Mesendoderm (in vitro differentiated cells): ENCODE results near the gene ATAT1.

Experiments used
- DNase-seq: peaks from one replicate; pipeline ENCODE4 v3.0.0; 2013
- H2AK5ac ChIP-seq: 2 replicates; pipeline ENCODE4 v1.6.1; 2013; ENCODE audit warnings: low read length, inconsistent platforms
- H2BK120ac ChIP-seq: 2 replicates; pipeline ENCODE4 v1.6.1; 2013; ENCODE audit warnings: low read depth, mild to moderate bottlenecking, low read length, moderate library complexity, mixed read lengths
- H2BK15ac ChIP-seq: replicated peaks from 2 replicates; pipeline ENCODE4 v1.6.1; 2013; ENCODE audit warnings: low read depth, mild to moderate bottlenecking, moderate library complexity
- H2BK5ac ChIP-seq: 2 replicates; pipeline ENCODE4 v1.6.1; 2013; ENCODE audit warnings: low read length, inconsistent platforms
- H3K18ac ChIP-seq: 2 replicates; pipeline ENCODE4 v1.6.1; 2013; ENCODE audit warnings: mild to moderate bottlenecking, low read length, mixed read lengths
- H3K23ac ChIP-seq: one replicate; pipeline ENCODE4 v1.6.1; 2013; ENCODE audit warnings: low read length
- H3K27ac ChIP-seq: 2 replicates; pipeline ENCODE4 v1.5.1; 2013; ENCODE audit warnings: low read depth, mild to moderate bottlenecking, inconsistent platforms, low read length, moderate library complexity
- H3K27me3 ChIP-seq: 2 replicates; pipeline ENCODE4 v1.6.1; 2013; ENCODE audit warnings: low read length, control low read depth, mild to moderate bottlenecking, inconsistent platforms; ENCODE audit not compliant: insufficient read depth, poor library complexity
- H3K36me3 ChIP-seq: 2 replicates; pipeline ENCODE4 v1.6.1; 2013; ENCODE audit warnings: low read length, inconsistent platforms; ENCODE audit not compliant: control insufficient read depth, insufficient read depth
- H3K4ac ChIP-seq: one replicate; pipeline ENCODE4 v1.6.1; 2013; ENCODE audit warnings: low read depth, mild to moderate bottlenecking, low read length, moderate library complexity
- H3K4me1 ChIP-seq: 2 replicates; pipeline ENCODE4 v1.6.1; 2013; ENCODE audit warnings: low read depth, low read length, inconsistent platforms; ENCODE audit not compliant: control insufficient read depth
- H3K4me2 ChIP-seq: 2 replicates; pipeline ENCODE4 v1.6.1; 2013; ENCODE audit warnings: low read length
- H3K4me3 ChIP-seq: 2 replicates; pipeline ENCODE4 v1.5.1; 2013; ENCODE audit warnings: mild to moderate bottlenecking, low read length
- H3K56ac ChIP-seq: one replicate; pipeline ENCODE4 v1.6.1; 2013; ENCODE audit warnings: low read length
- H3K79me1 ChIP-seq: 2 replicates; pipeline ENCODE4 v1.6.1; 2013; ENCODE audit warnings: low read length, inconsistent platforms
- H3K79me2 ChIP-seq: 2 replicates; pipeline ENCODE4 v1.6.1; 2013; ENCODE audit warnings: mild to moderate bottlenecking, low read length; ENCODE audit not compliant: control insufficient read depth, insufficient read depth
- H3K9ac ChIP-seq: 2 replicates; pipeline ENCODE4 v1.6.1; 2013; ENCODE audit warnings: low read length, inconsistent platforms
- H4K5ac ChIP-seq: one replicate; pipeline ENCODE4 v1.6.1; 2013; ENCODE audit warnings: low read length
- H4K8ac ChIP-seq: one replicate; pipeline ENCODE4 v1.6.1; 2013; ENCODE audit warnings: low read depth, mild to moderate bottlenecking, control low read depth, low read length, moderate library complexity
- WGBS: extraction: QIAGEN DNeasy Blood & Tissue Kit; methylation state at CpG from one replicate; pipeline ENCODE4 v1.1.7; 2013; ENCODE audit warnings: low lambda C conversion rate, missing lambda C conversion rate; ENCODE audit not compliant: insufficient coverage; ENCODE audit errors: extremely low coverage; 5-methylcytosine and 5-hydroxymethylcytosine counted together

ATAT1 gene

DNA sequence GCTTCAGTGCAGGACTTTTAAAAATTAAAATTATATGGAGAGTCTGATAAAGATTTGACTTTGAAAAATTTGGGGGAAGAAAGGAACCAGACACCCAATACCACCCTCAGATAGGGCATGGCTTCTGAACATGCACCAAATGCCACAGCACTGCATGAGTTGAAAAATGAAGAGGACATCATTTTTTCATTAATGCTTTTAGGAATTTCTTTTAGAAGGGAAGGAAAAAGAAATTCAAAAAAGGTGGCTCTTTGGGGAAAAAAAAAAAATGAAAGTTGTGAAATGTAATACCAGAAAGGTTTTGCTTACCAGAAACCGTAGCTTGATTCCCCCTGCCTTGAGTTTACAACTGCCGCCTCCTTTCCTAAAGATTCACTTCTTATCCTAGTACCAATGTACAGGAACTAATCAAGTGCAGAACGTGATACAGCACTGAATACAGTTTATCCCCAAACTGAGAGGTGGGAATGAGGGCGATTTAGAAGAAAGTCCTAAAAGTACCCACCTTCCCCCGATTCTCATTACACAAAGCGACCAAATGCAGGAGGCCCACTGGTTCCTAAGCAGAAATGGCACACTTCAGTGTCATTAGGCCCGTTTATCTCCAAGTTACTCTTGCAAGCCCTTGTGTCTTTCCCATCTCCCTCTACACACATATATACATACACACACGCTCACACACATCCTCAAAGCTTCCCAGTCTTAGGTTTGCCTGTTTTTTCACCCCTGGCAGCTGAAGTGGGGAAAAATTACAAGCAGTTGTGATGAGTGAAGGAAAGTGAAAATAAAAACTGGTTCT, 12.4 kb upstream of the ATAT1 start:
- Histone ChIP-seq H3K79me2 (peaks cover 16% of the 10 kb centered on the region), H2AK5ac (no peak overlapping the region), H3K4ac (no peak overlapping the region), H3K27me3 (no peaks in the 10 kb centered on the region), H3K9ac (peak overlapping the region; percentile 66), H3K4me1 (peaks cover 6% of the 10 kb centered on the region), H3K36me3 (peaks cover 5% of the 10 kb centered on the region), H3K23ac (no peak overlapping the region), H3K27ac (no peak overlapping the region), H2BK15ac (no peak overlapping the region), H2BK5ac (no peak overlapping the region), H3K4me2 (peak overlapping the region; percentile 51), H3K4me3 (peak overlapping the region; percentile 22), H3K56ac (peak overlapping the region; percentile 86), H3K79me1 (peaks cover 8% of the 10 kb centered on the region), H3K18ac (no peak overlapping the region), H2BK120ac (no peak overlapping the region), H4K5ac (no peak overlapping the region), H4K8ac (no peak overlapping the region)
- no peak for DNase-seq
- no CpG with 5 or more reads among the region's 8 CpGs for WGBS

DNA sequence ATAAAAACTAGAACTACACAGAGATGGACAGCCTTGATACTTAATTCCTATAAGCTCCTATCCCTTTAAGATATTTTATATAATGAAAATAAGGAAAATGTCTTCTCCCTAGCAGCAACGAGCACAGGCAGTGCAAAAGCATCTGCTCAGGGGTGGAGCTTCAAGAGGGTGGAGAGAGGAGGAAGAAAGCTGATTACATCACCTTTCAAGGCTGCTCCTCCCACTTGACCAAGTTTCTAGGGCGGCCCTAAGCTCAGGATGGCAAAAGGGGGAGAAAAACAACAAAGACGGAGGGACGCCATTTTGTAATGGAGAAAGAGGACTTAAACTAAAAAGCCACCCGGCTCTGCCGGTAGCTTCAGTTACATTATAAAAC, 11.8 kb upstream of the ATAT1 start:
- Histone ChIP-seq H3K36me3 (peaks cover 4% of the 10 kb centered on the region), H2BK15ac (no peak overlapping the region), H3K4me2 (no peak overlapping the region), H2BK5ac (no peak overlapping the region), H3K27me3 (no peaks in the 10 kb centered on the region), H2AK5ac (no peak overlapping the region), H4K5ac (no peak overlapping the region), H4K8ac (no peak overlapping the region), H3K9ac (peak overlapping the region; percentile 66), H3K4me1 (peaks cover 6% of the 10 kb centered on the region), H3K79me2 (peaks cover 16% of the 10 kb centered on the region), H3K18ac (no peak overlapping the region), H3K27ac (no peak overlapping the region), H2BK120ac (no peak overlapping the region), H3K4me3 (no peak overlapping the region), H3K79me1 (peaks cover 11% of the 10 kb centered on the region), H3K4ac (no peak overlapping the region), H3K56ac (no peak overlapping the region), H3K23ac (no peak overlapping the region)
- DNase-seq, result peak; percentile 99
- WGBS, result no CpG with 5 or more reads among the region's 6 CpGs

DNA sequence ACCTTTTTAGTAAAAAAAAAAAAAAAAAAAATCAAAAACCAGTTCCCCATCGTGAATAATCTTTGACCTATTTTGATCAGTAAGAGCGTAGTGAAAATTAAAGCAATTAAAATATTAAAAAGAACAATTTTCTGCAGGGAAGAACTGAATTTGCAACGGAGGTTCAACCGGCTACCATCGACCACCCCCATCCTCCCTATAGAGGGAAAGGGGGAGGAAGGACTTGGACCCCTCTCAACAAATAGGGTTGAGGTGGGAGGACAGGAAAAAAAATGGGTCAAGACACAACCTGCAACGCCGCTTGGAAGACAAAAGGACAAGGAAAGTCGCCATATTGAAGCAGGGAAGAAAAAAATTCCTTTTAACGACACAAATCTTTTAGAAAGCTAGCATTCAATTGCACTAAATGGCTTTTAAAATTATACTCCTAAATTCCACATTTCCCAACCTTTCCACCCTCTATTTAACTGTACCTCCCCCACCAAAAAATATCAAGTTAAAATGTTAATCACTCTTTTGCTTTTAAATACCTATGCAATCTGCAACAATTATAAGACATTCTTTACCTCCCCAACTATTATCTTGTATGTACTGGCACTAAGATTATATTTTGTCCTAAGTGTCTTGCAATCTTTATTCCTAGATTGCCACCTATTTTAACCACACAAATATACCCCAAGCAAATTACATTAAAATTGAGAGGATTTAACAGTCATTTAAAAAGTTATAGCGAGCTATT, 11.3 kb upstream of the ATAT1 start:
- no CpG with 5 or more reads among the region's 10 CpGs for WGBS
- Histone ChIP-seq H2BK120ac (no peak overlapping the region), H3K27ac (peak overlapping the region; percentile 85), H2BK5ac (no peak overlapping the region), H2AK5ac (no peak overlapping the region), H3K79me2 (peaks cover 16% of the 10 kb centered on the region), H3K4ac (no peak overlapping the region), H4K5ac (no peak overlapping the region), H3K9ac (peak overlapping the region; percentile 99), H3K23ac (no peak overlapping the region), H3K36me3 (peaks cover 4% of the 10 kb centered on the region), H3K4me1 (peaks cover 6% of the 10 kb centered on the region), H3K4me2 (peak overlapping the region; percentile 88), H2BK15ac (no peak overlapping the region), H4K8ac (no peak overlapping the region), H3K18ac (peak overlapping the region; percentile 76), H3K79me1 (peaks cover 11% of the 10 kb centered on the region), H3K4me3 (peak overlapping the region; percentile 95), H3K27me3 (no peaks in the 10 kb centered on the region), H3K56ac (peak overlapping the region; percentile 98)
- DNase-seq, result peak; percentile 96

- Histone ChIP-seq H3K4ac (peak overlapping the region; percentile 81), H3K23ac (no peak overlapping the region), H3K9ac (peak overlapping the region; percentile 99), H2BK15ac (no peak overlapping the region), H3K79me2 (peaks cover 16% of the 10 kb centered on the region), H2BK120ac (peak overlapping the region; percentile 82), H4K5ac (peak overlapping the region; percentile 82), H3K18ac (peak overlapping the region; percentile 94), H3K4me3 (peak overlapping the region; percentile 95), H3K56ac (peak overlapping the region; percentile 98), H3K36me3 (peaks cover 5% of the 10 kb centered on the region), H3K27ac (peak overlapping the region; percentile 47), H4K8ac (no peak overlapping the region), H3K4me2 (peak overlapping the region; percentile 88), H2BK5ac (peak overlapping the region; percentile 6), H2AK5ac (no peak overlapping the region), H3K27me3 (no peaks in the 10 kb centered on the region), H3K4me1 (peaks cover 6% of the 10 kb centered on the region), H3K79me1 (peaks cover 11% of the 10 kb centered on the region)
- WGBS, result 100% methylated on average over 1 of the region's 10 CpGs
- peak; percentile 81 for DNase-seq
These were observed 10.5 kb upstream of the ATAT1 start for GRCh38 chr6:30615958-30616810.

- H3K36me3 ChIP-seq, result peaks cover 5% of the 10 kb centered on the region
- H4K5ac ChIP-seq, result peak within 1 kb of the TSS; percentile 82
- peak within 1 kb of the TSS; percentile 81 for H3K4ac ChIP-seq
- H2AK5ac ChIP-seq, result no peak within 1 kb of the TSS
- H3K9ac ChIP-seq, result peak within 1 kb of the TSS; percentile 99
- H2BK5ac ChIP-seq, result peak within 1 kb of the TSS; percentile 90
- peaks cover 11% of the 10 kb centered on the region for H3K79me1 ChIP-seq
- H3K4me1 ChIP-seq, result peaks cover 6% of the 10 kb centered on the region
- peak; percentile 100 for DNase-seq
- peak within 1 kb of the TSS; percentile 94 for H3K18ac ChIP-seq
- peaks cover 16% of the 10 kb centered on the region for H3K79me2 ChIP-seq
- no peak within 1 kb of the TSS for H4K8ac ChIP-seq
- H3K27me3 ChIP-seq, result no peaks in the 10 kb centered on the region
- peak within 1 kb of the TSS; percentile 82 for H2BK120ac ChIP-seq
- H3K23ac ChIP-seq, result no peak within 1 kb of the TSS
- H3K4me3 ChIP-seq, result peak within 1 kb of the TSS; percentile 95
- H3K27ac ChIP-seq, result peak within 1 kb of the TSS; percentile 66
- H3K56ac ChIP-seq, result peak within 1 kb of the TSS; percentile 98
- peak within 1 kb of the TSS; percentile 88 for H3K4me2 ChIP-seq
- no CpG with 5 or more reads among the region's 40 CpGs for WGBS
- no peak within 1 kb of the TSS for H2BK15ac ChIP-seq
These were observed 9.7 kb upstream of the ATAT1 start, which contains the start of gene PPP1R10 for GRCh38 chr6:30616811-30617564. PPP1R10 (minus strand) TSS chr6:30617243; CDS start chr6:30609944, 7,299 bp downstream.
